ENCODE data around the gene GPR162.

GPR162 gene

DNA sequence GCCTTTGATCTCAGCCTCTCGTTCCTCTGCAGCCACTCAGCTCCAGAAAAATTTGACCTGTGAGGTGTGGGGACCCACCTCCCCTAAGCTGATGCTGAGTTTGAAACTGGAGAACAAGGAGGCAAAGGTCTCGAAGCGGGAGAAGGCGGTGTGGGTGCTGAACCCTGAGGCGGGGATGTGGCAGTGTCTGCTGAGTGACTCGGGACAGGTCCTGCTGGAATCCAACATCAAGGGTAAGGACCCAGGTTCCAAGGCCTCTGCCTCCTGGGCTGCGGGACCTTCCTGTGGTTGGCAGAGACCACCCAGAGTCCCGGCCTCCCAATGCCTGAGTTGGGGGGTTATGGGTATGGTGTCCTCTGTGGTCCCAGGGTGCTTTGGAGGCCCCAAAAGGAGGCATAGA, 4.5 kb upstream of the GPR162 start:
- H3K36me3 ChIP-seq, result no peaks in the 10 kb centered on the region
- H3K27ac ChIP-seq, result no peak overlapping the region
- peaks cover 0 to 47% of the 10 kb centered on the region in 2 donors for H3K27me3 ChIP-seq
- no peak for DNase-seq
- H3K4me1 ChIP-seq, result peaks cover 0 to 10% (median 10%) of the 10 kb centered on the region in 4 donors
- TF ChIP-seq CTCF (IDR thresholded peaks at IDR 0.05), result no peak
- no peaks in the 10 kb centered on the region for H3K9me3 ChIP-seq
- intact Hi-C loops (cut with DNase I; ENCODE audit: low total_unique reads), result no loop called here
- H3K4me3 ChIP-seq, result no peak overlapping the region

- Histone ChIP-seq H3K27ac (no peak overlapping the region), H3K4me3 (no peak overlapping the region), H3K4me1 (peaks cover 0 to 14% (median 12%) of the 10 kb centered on the region in 4 donors), H3K36me3 (no peaks in the 10 kb centered on the region), H3K9me3 (no peaks in the 10 kb centered on the region), H3K27me3 (peaks cover 0 to 54% of the 10 kb centered on the region in 2 donors)
- no peak for TF ChIP-seq CTCF (IDR thresholded peaks at IDR 0.05)
- DNase-seq, result no peak
- intact Hi-C loops (cut with DNase I; ENCODE audit: low total_unique reads), result no loop called here
These were observed 3.9 kb upstream of the GPR162 start for GRCh38 chr12:6817662-6818157.

DNA sequence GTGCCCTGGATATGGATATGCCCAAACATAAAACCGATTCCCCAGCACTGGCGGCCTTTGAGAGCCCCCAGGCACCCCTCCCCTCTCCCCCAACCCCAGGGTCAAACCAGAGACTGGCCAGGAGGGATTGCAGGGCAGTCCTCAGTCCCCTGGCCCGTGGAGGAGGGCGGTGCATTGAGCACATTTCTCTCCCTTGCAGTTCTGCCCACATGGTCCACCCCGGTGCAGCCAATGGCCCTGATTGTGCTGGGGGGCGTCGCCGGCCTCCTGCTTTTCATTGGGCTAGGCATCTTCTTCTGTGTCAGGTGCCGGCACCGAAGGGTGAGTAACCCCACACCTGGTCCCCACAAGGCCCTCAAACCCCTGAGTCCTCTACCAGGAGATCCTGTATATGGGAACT, 3.4 kb upstream of the GPR162 start:
- Histone ChIP-seq H3K4me3 (no peak overlapping the region), H3K36me3 (no peaks in the 10 kb centered on the region), H3K27me3 (peaks cover 0 to 59% of the 10 kb centered on the region in 2 donors), H3K27ac (no peak overlapping the region), H3K4me1 (peaks cover 0 to 14% (median 12%) of the 10 kb centered on the region in 4 donors), H3K9me3 (no peaks in the 10 kb centered on the region)
- intact Hi-C loops (cut with DNase I; ENCODE audit: low total_unique reads), result no loop called here
- no peak for DNase-seq
- TF ChIP-seq CTCF (IDR thresholded peaks at IDR 0.05), result no peak

GRCh38 chr12:6818645-6819044, 3.0 kb upstream of the GPR162 start:
- DNase-seq, result no peak
- intact Hi-C loops (cut with DNase I; ENCODE audit: low total_unique reads), result no loop called here
- Histone ChIP-seq H3K36me3 (no peaks in the 10 kb centered on the region), H3K27ac (no peak overlapping the region), H3K4me1 (peaks cover 0 to 14% (median 12%) of the 10 kb centered on the region in 4 donors), H3K9me3 (no peaks in the 10 kb centered on the region), H3K27me3 (peaks cover 0 to 63% of the 10 kb centered on the region in 2 donors), H3K4me3 (no peak overlapping the region)
- TF ChIP-seq CTCF (IDR thresholded peaks at IDR 0.05), result no peak

DNA sequence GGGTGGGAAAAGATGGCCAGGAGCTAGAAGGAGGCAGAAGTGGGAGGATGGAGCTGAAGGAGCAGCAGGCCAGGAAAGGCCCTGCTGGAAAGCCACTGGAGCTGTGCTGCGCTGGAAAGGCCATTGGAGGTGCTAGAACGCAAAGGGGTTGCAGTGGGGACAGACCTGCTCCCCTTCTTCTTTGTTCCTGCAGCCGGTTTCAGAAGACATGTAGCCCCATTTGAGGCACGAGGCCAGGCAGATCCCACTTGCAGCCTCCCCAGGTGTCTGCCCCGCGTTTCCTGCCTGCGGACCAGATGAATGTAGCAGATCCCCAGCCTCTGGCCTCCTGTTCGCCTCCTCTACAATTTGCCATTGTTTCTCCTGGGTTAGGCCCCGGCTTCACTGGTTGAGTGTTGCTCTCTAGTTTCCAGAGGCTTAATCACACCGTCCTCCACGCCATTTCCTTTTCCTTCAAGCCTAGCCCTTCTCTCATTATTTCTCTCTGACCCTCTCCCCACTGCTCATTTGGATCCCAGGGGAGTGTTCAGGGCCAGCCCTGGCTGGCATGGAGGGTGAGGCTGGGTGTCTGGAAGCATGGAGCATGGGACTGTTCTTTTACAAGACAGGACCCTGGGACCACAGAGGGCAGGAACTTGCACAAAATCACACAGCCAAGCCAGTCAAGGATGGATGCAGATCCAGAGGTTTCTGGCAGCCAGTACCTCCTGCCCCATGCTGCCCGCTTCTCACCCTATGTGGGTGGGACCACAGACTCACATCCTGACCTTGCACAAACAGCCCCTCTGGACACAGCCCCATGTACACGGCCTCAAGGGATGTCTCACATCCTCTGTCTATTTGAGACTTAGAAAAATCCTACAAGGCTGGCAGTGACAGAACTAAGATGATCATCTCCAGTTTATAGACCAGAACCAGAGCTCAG, 2.3 kb upstream of the GPR162 start:
- no peak for DNase-seq
- Histone ChIP-seq H3K4me1 (peaks cover 0 to 14% (median 12%) of the 10 kb centered on the region in 4 donors), H3K27ac (no peak overlapping the region), H3K27me3 (peaks cover 0 to 69% of the 10 kb centered on the region in 2 donors), H3K9me3 (no peaks in the 10 kb centered on the region), H3K4me3 (no peak overlapping the region), H3K36me3 (no peaks in the 10 kb centered on the region)
- no peak for TF ChIP-seq CTCF (IDR thresholded peaks at IDR 0.05)
- intact Hi-C loops (cut with DNase I; ENCODE audit: low total_unique reads), result no loop called here
